NK-92 (cell line): ENCODE results near the gene PEMT.

Experiments used
- DNase-seq: peaks from one replicate; lab custom pipeline; 2025; ENCODE audit not compliant: unreplicated experiment; lab: John Stamatoyannopoulos, UW

The PEMT gene

GRCh38 chr17:17536702-17537101, 54.8 kb downstream of the PEMT start:
- DNase-seq: no peak

- DNase-seq: no peak
Observed at GRCh38 chr17:17535957-17536356, 55.6 kb downstream of the PEMT start.

GRCh38 chr17:17533901-17534441, 57.5 kb downstream of the PEMT start:
- no peak for DNase-seq

DNA sequence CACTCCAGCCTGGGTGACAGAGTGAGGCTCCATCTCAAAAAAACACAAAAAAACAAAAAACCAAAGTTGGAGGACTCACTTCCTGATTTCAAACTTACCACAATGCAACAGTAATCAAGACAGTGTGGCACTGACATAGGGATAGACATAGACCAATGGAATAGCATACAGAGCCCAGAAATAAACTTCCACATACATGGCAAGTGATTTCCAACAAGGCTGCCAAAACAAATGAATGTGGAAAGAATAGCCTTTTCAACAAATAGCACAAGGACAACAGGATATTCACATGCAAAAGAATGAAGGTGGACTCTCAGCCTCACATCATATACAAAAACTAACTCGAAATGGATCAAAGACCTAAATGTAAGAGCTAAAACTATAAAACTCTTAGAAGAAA, 58.5 kb downstream of the PEMT start:
- DNase-seq: no peak

DNA sequence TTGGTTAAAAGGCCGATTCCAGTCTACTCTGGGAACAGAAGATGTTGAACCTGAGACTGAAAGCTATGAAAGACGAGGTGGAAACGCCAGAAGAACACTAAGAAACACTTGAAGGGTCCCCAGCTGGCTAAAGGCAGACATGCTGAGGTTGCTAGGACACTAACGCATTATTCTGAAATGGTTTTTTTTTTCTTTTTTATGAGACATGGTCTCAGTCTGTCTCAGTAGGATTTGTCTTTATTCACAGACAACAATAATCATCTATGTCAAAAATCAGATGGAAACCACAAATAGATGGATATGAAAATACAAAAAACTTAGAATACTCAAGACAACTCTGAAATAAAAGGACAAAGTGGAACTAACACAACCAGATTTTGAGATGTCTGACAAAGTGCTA, 60.4 kb downstream of the PEMT start:
- no peak for DNase-seq

DNA sequence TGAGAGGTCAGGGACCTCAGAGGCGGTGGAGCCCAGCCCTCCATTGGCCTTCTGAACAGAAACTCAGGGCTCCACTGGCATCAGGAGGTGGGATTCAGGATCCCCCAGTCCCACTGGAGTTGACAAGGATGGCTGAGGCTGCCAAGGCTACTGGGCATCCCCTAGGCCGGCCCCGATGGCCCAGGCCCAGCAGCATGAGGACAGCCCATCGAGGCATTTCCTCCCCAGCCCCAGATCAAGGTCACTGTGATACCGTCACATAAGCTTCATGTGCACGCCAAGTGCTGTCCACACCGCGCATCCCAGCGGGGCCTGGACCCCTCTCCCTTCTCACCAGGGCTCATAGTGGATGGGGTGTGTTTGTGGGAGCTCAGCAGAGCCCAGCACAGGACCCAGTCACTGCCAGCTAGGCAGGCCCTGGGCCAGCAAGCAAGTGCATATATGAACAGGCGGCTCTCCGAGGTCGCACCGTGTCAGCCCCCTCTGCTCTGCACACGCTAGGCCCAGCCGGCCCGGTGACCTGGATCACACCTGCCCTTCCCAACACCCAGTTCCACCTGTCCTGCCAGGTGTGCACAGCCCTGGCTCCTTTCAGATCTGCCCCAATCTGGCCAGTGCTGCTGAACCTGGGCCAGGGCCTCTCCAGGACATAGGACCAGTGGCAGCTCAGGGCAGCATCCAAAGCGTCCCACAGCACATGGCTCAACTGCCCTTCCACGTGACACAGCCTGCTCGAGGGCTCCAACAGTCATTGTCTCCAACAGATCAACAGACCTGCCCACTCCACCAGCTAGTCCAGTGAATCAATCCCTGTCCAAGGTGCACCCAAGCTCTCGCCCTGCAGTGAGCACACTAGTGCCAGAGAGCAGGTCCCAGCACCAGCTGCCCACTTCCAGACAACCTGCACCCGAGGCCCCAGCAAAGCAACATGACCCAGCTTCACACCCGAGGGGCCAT, 62.5 kb downstream of the PEMT start:
- DNase-seq: no peak

DNA sequence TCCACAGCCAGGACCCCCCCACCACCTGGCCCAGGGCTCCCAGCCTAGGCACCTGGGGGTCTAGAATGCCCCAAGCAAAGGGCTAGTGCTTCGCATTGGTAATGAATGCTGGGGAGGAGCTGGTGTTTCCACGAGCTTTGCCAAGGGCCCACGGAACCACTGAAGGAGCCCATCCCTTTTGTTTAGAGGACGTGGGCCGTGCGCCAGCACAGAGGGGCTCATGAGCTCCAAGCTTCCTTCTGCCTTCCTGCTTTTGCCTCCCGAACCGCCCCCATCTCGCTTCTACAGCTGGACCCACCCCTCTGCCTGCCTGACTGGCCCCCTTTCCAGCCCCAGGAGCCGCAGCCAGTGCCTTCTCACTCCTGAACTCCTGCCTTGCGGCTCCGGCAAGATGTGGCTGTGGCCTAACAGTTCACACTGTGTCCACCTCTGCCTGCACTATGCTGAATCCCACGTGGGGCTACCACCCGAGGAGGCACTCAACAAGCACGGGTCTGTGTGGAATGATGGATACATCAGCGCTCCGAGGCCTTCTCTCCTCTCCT, 63.5 kb downstream of the PEMT start:
- DNase-seq: no peak

DNA sequence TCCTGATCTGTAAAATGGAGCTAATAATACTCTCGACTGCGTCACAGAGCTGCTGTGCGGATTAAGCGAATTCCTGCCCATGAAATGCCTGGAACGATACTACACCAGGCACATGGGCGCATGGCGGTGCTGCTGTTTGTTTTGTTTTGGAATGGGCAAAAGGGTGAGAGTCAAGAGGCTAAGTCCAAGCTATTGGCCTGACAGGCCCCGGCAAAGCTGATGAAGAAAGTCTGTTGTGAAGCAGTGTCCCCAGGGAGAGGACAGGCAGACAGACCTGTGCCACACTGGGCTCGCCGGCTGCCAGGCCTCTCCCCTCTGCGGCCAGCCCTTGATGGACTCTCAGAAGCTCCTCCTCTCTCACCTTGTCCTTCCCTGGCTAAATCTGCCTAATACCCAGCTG, 64.0 kb downstream of the PEMT start:
- no peak for DNase-seq

GRCh38 chr17:17526369-17526768, 65.1 kb downstream of the PEMT start:
- no peak for DNase-seq

GRCh38 chr17:17525956-17526355, 65.6 kb downstream of the PEMT start:
- DNase-seq: no peak

- DNase-seq: no peak
Observed at GRCh38 chr17:17525311-17525710, 66.2 kb downstream of the PEMT start.

- no peak for DNase-seq
Observed at GRCh38 chr17:17523731-17524490, 67.6 kb downstream of the PEMT start.

DNA sequence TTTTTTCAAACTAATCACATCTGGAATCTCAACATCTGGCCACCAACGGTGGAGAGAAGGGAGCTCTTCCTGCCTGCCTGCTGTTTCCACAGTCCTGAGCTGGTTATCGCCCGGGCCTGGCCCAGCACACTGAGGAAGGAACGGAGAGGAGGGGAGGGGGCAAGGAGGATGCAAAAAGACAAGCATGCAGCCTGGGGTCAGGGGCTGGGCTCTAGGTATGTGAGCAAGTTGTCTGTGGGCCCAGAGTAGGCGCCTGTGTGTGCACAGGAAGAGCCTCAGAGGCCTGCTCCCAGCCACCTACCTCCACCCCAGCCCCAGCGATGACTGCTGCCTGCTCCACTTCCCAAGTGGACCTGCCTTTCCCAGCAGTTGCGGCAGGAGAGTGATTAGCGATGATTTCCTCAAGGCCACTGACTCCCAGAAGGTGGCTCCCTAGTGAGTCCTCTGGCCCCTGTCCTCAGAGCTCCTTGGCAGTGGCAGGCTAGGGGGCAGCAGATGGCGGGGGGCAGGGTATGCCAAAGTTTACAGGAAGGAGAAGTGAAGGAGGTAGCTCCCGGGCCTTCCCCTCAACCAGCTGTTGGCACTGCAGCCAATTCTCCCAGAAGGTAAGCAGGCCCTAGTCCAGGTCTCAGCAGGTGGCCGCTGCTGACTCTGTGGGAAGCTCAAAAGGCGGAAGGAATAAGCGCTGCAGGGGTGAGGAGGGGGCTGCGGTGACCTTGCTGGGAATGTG, 68.3 kb downstream of the PEMT start:
- no peak for DNase-seq

DNA sequence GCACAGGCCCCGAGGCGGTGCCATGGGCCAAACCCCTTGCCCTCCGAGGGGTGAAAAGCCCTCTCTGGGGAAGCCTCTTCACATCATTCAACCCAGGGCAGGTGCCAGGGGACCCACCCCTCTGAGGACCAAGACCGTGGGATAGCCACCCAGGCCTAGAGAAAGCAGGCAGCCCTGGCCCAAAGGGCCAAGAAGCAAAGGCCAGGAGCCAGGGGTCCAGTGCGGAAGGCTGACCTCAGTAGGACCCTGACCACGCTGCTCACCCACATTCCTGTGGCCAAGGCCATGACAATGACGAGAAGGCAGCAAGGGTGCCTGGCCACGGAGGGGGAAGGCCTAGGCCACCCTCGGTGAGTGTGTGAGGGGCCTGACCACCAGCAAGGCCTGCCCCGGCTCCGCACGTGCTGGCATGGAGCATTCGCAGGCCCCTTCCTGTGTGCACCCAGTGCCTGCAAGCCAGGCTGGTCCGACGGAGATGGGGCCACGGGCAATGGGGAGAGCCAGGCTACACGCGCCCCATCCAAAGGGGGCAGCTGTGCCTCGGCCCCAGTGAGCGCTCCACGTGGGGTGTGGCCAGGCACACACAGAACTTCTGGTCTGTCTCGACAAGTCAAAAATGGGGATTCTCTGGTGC, 70.8 kb downstream of the PEMT start:
- DNase-seq: no peak

DNA sequence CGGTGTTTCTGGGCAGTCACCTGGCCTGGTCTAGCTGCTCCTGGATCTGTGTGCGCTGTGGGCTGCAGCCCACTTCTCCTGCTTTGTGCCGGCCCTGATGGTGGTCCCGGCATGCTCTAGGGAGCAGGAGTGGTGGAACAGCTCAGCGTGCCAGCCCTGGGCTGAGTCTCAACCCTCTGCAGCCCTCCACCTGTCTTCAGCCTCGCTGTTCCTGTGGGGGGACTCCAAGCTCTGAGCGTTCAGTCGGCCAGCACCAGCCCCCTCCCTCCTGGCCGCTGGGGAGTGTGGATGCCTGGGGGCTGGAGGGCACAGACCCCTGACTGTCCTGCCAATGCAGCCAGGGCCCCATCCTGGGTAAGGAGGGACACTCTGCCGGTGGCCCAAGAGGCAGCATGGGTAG, 71.6 kb downstream of the PEMT start:
- DNase-seq: no peak

GRCh38 chr17:17518951-17519350, 72.6 kb downstream of the PEMT start:
- DNase-seq: no peak

- DNase-seq: no peak
Observed at GRCh38 chr17:17518014-17518413, 73.5 kb downstream of the PEMT start.

GRCh38 chr17:17516941-17517720, 74.4 kb downstream of the PEMT start:
- DNase-seq: no peak
